Neural progenitor cell (in vitro differentiated cells): ENCODE data around the gene OBP2A. TPM values are rescaled to one million over a fixed set of nuclear protein-coding genes. Genes with fewer than 3 reads are reported as not detected.

ENCODE experiments used
- DNase-seq: peaks from one replicate; pipeline ENCODE4 v3.0.0-alpha.2; 2016; ENCODE audit warnings: low spot score
- H2AFZ ChIP-seq: fragments of 200-600 bp; sonication (generic); replicated peaks from 2 replicates; pipeline ENCODE4 v1.6.1; 2016; ENCODE audit warnings: antibody characterized with exemption
- H3F3A ChIP-seq: fragments of 200-600 bp; sonication (generic); 2 replicates; pipeline ENCODE4 v1.6.1; 2016; ENCODE audit warnings: antibody characterized with exemption, low read depth
- H3K27ac ChIP-seq: fragments of 200-600 bp; sonication (generic); 2 replicates; pipeline ENCODE4 v1.5.1; 2016; ENCODE audit warnings: mild to moderate bottlenecking
- H3K27me3 ChIP-seq: fragments of 200-600 bp; sonication (generic); 2 replicates; pipeline ENCODE4 v1.6.1; 2016; ENCODE audit warnings: mild to moderate bottlenecking, moderate library complexity
- H3K36me3 ChIP-seq: fragments of 200-600 bp; sonication (generic); 2 replicates; pipeline ENCODE4 v1.5.1; 2016
- H3K4me1 ChIP-seq: fragments of 200-600 bp; sonication (generic); 2 replicates; pipeline ENCODE4 v1.6.1; 2016; ENCODE audit warnings: mixed run types
- H3K4me2 ChIP-seq: fragments of 200-600 bp; sonication (generic); 2 replicates; pipeline ENCODE4 v1.6.1; 2016
- H3K4me3 ChIP-seq: fragments of 200-600 bp; sonication (generic); 2 replicates; pipeline ENCODE4 v1.5.1; 2016
- H3K79me2 ChIP-seq: fragments of 200-600 bp; sonication (generic); 2 replicates; pipeline ENCODE4 v1.6.1; 2016; ENCODE audit warnings: low read depth
- H3K9ac ChIP-seq: fragments of 200-600 bp; sonication (generic); 2 replicates; pipeline ENCODE4 v1.6.1; 2016
- H3K9me3 ChIP-seq: fragments of 200-600 bp; sonication (generic); 2 replicates; pipeline ENCODE4 v1.5.1; 2016; ENCODE audit warnings: low read depth
- H4K20me1 ChIP-seq: fragments of 200-600 bp; sonication (generic); 2 replicates; pipeline ENCODE4 v1.6.1; 2016; ENCODE audit warnings: low read depth
- H3K27ac Mint-ChIP-seq: 3 replicates; pipeline ENCODE4 v1.8.0; 2021; ENCODE audit warnings: mixed read lengths
- H3K27me3 Mint-ChIP-seq: 2 replicates; pipeline ENCODE4 v1.8.0; 2022; ENCODE audit warnings: low read depth, mild to moderate bottlenecking, inconsistent platforms, moderate library complexity, mixed read lengths; ENCODE audit not compliant: insufficient read depth
- H3K36me3 Mint-ChIP-seq: 3 replicates; pipeline ENCODE4 v1.8.0; 2021; ENCODE audit warnings: mixed read lengths
- H3K4me1 Mint-ChIP-seq: 3 replicates; pipeline ENCODE4 v1.8.0; 2021; ENCODE audit warnings: mixed read lengths
- H3K4me3 Mint-ChIP-seq: 3 replicates; pipeline ENCODE4 v1.8.0; 2021; ENCODE audit warnings: mild to moderate bottlenecking, moderate library complexity, mixed read lengths
- H3K9me3 Mint-ChIP-seq: 3 replicates; pipeline ENCODE4 v1.8.0; 2020; ENCODE audit warnings: mixed read lengths
- CTCF ChIP-seq: fragments of 200-600 bp; sonication (generic); IDR thresholded peaks from 2 replicates; pipeline ENCODE4 v1.5.1; 2017; ENCODE audit warnings: antibody characterized with exemption, mild to moderate bottlenecking
- EZH2 ChIP-seq: fragments of 200-600 bp; sonication (generic); IDR thresholded peaks from 2 replicates; pipeline ENCODE4 v1.6.1; 2017; ENCODE audit warnings: antibody characterized with exemption, mild to moderate bottlenecking, moderate library complexity
- EZH2phosphoT487 ChIP-seq: fragments of 200-600 bp; sonication (generic); IDR thresholded peaks from 2 replicates; pipeline ENCODE4 v1.6.1; 2017; ENCODE audit warnings: antibody characterized with exemption
- total RNA-seq: library from RNA; depleted of rRNA; stranded (reverse); fragments of >200 nt; gene quantifications from 2 replicates; pipeline ENCODE4 v1.2.3, GENCODE V29; 2015; ENCODE audit warnings: low replicate concordance

OBP2A gene
- total RNA-seq, 1 donor from 2014 or later, result not detected

DNA sequence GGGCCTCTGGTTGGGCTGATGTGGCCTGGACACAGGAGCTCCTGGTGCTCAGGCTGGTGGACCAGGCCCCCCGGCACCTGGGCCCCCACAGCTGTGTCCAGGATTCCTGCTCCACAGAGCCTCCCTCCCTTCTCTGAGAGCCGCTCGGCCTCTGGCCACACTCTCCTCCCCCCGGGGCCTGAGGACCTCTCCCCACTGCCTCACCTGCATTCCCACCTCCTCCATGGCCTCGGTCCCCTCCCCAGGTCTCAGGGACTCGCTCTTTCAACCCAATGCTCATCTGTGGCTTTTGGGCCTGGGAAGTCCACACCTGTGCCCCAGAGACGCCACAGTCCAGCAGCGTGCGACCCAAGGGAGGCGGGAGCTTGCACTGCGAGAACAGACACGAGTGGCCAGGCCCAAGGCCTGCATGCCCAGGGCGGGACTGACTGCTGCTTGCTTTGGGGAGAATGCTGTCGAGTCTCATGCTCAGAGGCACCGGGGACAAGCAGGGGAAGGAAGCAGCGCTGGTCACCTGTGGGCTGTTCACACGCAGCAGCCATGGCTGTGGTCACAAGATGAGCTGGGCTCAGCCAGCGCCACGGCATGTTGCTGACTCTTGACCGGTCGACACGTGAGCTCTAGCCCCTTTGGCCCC lies 30.2 kb downstream of the OBP2A start:
- no peaks in the 10 kb centered on the region for H3K4me1 Mint-ChIP-seq
- no peak for DNase-seq
- Histone ChIP-seq H3K9me3 (no peaks in the 10 kb centered on the region), H3K27ac (no peak overlapping the region), H3K79me2 (no peaks in the 10 kb centered on the region), H3K4me2 (no peak overlapping the region), H3K4me1 (no peaks in the 10 kb centered on the region), H2AFZ (no peak overlapping the region), H3F3A (no peaks in the 10 kb centered on the region), H3K4me3 (no peak overlapping the region), H4K20me1 (no peaks in the 10 kb centered on the region), H3K36me3 (no peaks in the 10 kb centered on the region), H3K27me3 (no peaks in the 10 kb centered on the region), H3K9ac (no peak overlapping the region)
- no peak for TF ChIP-seq CTCF
- no peak for TF ChIP-seq EZH2phosphoT487
- TF ChIP-seq EZH2, result no peak
- H3K27me3 Mint-ChIP-seq, result no peaks in the 10 kb centered on the region
- no peaks in the 10 kb centered on the region for H3K36me3 Mint-ChIP-seq
- no peaks in the 10 kb centered on the region for H3K9me3 Mint-ChIP-seq
- no peak overlapping the region for H3K27ac Mint-ChIP-seq
- H3K4me3 Mint-ChIP-seq, result no peak overlapping the region

DNA sequence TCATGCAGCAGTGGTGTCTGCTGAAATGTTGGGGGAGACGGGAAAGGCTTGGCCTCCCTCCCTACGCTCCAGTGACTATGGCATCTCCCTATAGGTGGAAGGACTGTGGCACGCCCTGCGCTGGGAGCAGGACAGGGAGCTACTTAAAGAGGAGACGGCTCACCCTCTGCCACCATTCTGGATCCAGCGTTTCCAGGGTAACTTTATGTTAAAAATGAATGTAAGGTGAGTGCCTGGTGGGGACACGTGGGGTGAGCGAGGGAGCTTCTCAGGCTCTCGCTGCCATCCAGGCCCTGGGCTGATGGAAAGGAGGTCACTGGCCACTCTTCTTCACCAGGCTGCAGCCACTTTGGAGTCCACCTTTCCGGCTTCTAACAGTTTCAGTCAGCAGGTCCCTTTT lies 31.3 kb downstream of the OBP2A start:
- H3K4me3 ChIP-seq, result no peak overlapping the region
- no peak overlapping the region for H3K9ac ChIP-seq
- no peaks in the 10 kb centered on the region for H3K9me3 ChIP-seq
- Mint-ChIP-seq H3K9me3 (no peaks in the 10 kb centered on the region), H3K27ac (no peak overlapping the region), H3K4me3 (no peak overlapping the region), H3K36me3 (no peaks in the 10 kb centered on the region), H3K27me3 (peaks cover 3% of the 10 kb centered on the region), H3K4me1 (no peaks in the 10 kb centered on the region)
- TF ChIP-seq CTCF, result no peak
- no peak for TF ChIP-seq EZH2
- no peak for TF ChIP-seq EZH2phosphoT487
- no peaks in the 10 kb centered on the region for H4K20me1 ChIP-seq
- H3K36me3 ChIP-seq, result no peaks in the 10 kb centered on the region
- no peak overlapping the region for H3K27ac ChIP-seq
- no peak overlapping the region for H2AFZ ChIP-seq
- no peak overlapping the region for H3K4me2 ChIP-seq
- no peaks in the 10 kb centered on the region for H3F3A ChIP-seq
- no peaks in the 10 kb centered on the region for H3K27me3 ChIP-seq
- no peaks in the 10 kb centered on the region for H3K79me2 ChIP-seq
- no peak for DNase-seq
- no peaks in the 10 kb centered on the region for H3K4me1 ChIP-seq

DNA sequence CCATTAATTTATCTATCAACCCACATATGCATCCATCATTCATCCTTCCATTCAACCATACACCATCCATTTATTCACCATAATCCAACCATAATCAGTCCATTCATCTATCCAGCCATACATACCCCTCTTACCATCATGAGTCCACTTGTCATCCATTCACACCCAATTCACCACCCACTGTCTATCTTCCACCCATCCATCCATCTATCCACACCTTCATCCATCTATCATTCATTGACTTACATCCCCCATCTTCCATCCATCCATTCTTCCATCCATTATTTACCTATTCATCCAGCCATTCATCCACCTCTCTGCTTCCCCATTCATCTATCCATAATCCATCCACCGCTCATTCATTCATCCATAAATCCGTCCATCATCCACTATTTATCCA lies 33.4 kb downstream of the OBP2A start:
- H3K27ac ChIP-seq, result no peak overlapping the region
- H3K36me3 ChIP-seq, result no peaks in the 10 kb centered on the region
- no peak overlapping the region for H3K4me3 ChIP-seq
- H2AFZ ChIP-seq, result no peak overlapping the region
- no peaks in the 10 kb centered on the region for H3K4me1 ChIP-seq
- no peaks in the 10 kb centered on the region for H4K20me1 ChIP-seq
- TF ChIP-seq EZH2, result no peak
- TF ChIP-seq CTCF, result no peak
- TF ChIP-seq EZH2phosphoT487, result no peak
- H3F3A ChIP-seq, result no peaks in the 10 kb centered on the region
- H3K9ac ChIP-seq, result no peak overlapping the region
- Mint-ChIP-seq H3K36me3 (no peaks in the 10 kb centered on the region), H3K9me3 (no peaks in the 10 kb centered on the region), H3K4me3 (no peak overlapping the region), H3K27me3 (peaks cover 3% of the 10 kb centered on the region), H3K4me1 (peaks cover 2% of the 10 kb centered on the region), H3K27ac (no peak overlapping the region)
- no peak overlapping the region for H3K4me2 ChIP-seq
- H3K27me3 ChIP-seq, result no peaks in the 10 kb centered on the region
- no peak for DNase-seq
- no peaks in the 10 kb centered on the region for H3K79me2 ChIP-seq
- H3K9me3 ChIP-seq, result no peaks in the 10 kb centered on the region
